Gastrocnemius medialis (tissue), 4 donors: ENCODE measurements around the gene GALNT6.

Source experiments
- POLR2A ChIP-seq, 2 donors: fragments of 450-650 bp; IDR thresholded peaks; one replicate each; pipeline ENCODE4 v1.6.1; 2017; ENCODE audit warnings: antibody characterized with exemption in 2 of 2, mild to moderate bottlenecking in 2 of 2, moderate library complexity in 2 of 2
- TF ChIP-seq, protein P1 (sequence below), 5 experiments: fragments of 450-650 bp in 3 of 5; fragments of 200-600 bp in 2 of 5; sonication (generic) in 2 of 5; IDR thresholded peaks in 4 of 5; conservative IDR thresholded peaks in 1 of 5; 1 replicate in 4 of 5; 2 replicates in 1 of 5; pipeline ENCODE4 v1.5.1; 2016 to 2019; ENCODE audit warnings: antibody characterized with exemption in 5 of 5, mild to moderate bottlenecking in 3 of 5, moderate library complexity in 3 of 5

- TF ChIP-seq, protein P1, sequence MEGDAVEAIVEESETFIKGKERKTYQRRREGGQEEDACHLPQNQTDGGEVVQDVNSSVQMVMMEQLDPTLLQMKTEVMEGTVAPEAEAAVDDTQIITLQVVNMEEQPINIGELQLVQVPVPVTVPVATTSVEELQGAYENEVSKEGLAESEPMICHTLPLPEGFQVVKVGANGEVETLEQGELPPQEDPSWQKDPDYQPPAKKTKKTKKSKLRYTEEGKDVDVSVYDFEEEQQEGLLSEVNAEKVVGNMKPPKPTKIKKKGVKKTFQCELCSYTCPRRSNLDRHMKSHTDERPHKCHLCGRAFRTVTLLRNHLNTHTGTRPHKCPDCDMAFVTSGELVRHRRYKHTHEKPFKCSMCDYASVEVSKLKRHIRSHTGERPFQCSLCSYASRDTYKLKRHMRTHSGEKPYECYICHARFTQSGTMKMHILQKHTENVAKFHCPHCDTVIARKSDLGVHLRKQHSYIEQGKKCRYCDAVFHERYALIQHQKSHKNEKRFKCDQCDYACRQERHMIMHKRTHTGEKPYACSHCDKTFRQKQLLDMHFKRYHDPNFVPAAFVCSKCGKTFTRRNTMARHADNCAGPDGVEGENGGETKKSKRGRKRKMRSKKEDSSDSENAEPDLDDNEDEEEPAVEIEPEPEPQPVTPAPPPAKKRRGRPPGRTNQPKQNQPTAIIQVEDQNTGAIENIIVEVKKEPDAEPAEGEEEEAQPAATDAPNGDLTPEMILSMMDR (IDR thresholded peaks at IDR 0.05 in 4 of 5, conservative IDR thresholded peaks at IDR 0.05 in 1 of 5) = no peak
- TF ChIP-seq POLR2A (IDR thresholded peaks at IDR 0.05) = no peak
Observed at GRCh38 chr12:51391283-51392123, at the start of gene GALNT6.
